Lower lobe of right lung (tissue), 2 donors: Measurements from ENCODE around the gene ZIK1. TPM values are rescaled to one million over a fixed set of nuclear protein-coding genes. Genes with fewer than 3 reads are reported as not detected.
A peak's percentile ranks its signal among the peaks of the same experiment; 100 is the strongest.

Source experiments
- ATAC-seq, 2 donors: fragments of 200-7000 bp; cut with Tn5 transposase; one replicate each; pipeline ENCODE4 v1.9.1; 2020 to 2022; ENCODE audit warnings: mild to moderate bottlenecking in 2 of 2, moderate library complexity in 2 of 2
- DNase-seq: peaks from one replicate; pipeline ENCODE4 v3.0.0-alpha.2; 2020
- H3K27ac ChIP-seq: fragments of 200-600 bp; one replicate; pipeline ENCODE4 v1.8.0; 2022
- H3K27me3 ChIP-seq: fragments of 200-600 bp; one replicate; pipeline ENCODE4 v1.8.0; 2022; ENCODE audit warnings: low read depth
- H3K36me3 ChIP-seq: fragments of 200-600 bp; one replicate; pipeline ENCODE4 v1.8.0; 2022; ENCODE audit warnings: mild to moderate bottlenecking
- H3K4me1 ChIP-seq: fragments of 200-600 bp; one replicate; pipeline ENCODE4 v1.8.0; 2022
- H3K4me3 ChIP-seq: fragments of 200-600 bp; one replicate; pipeline ENCODE4 v1.8.0; 2022; ENCODE audit warnings: mild to moderate bottlenecking
- H3K9me3 ChIP-seq: fragments of 200-600 bp; one replicate; pipeline ENCODE4 v1.8.0; 2022
- CTCF ChIP-seq: fragments of 200-600 bp; IDR thresholded peaks from one replicate; pipeline ENCODE4 v1.8.0; 2022; ENCODE audit warnings: antibody characterized with exemption, mild to moderate bottlenecking
- intact Hi-C: fragments of 100-400 bp; cut with DNase I; formaldehyde crosslinking; loops from one replicate; pipeline ENCODE4 v1.11.0; 2022
- long read RNA-seq: library from polyadenylated mRNA; unstranded; transcript quantifications from one replicate; pipeline ENCODE4 v2.0.0, GENCODE V29; 2021
- total RNA-seq: library from RNA; stranded (reverse); fragmentation: NEBNext Ultra II Directional; extraction: Animal tissue kit (Norgen Biotek cat#: 25700); gene quantifications from one replicate; pipeline ENCODE4 v1.2.1, GENCODE V29; 2021
- donor health status: DM: no; HTN: yes; CAD: no; lungs with severe emphysema.

ZIK1 gene
- 2.9 TPM for total RNA-seq
- long read RNA-seq, partial matches to known transcripts = 0 of 2 reads
- long read RNA-seq, other reads (novel, unspliced or antisense) = 2 of 2 reads

DNA sequence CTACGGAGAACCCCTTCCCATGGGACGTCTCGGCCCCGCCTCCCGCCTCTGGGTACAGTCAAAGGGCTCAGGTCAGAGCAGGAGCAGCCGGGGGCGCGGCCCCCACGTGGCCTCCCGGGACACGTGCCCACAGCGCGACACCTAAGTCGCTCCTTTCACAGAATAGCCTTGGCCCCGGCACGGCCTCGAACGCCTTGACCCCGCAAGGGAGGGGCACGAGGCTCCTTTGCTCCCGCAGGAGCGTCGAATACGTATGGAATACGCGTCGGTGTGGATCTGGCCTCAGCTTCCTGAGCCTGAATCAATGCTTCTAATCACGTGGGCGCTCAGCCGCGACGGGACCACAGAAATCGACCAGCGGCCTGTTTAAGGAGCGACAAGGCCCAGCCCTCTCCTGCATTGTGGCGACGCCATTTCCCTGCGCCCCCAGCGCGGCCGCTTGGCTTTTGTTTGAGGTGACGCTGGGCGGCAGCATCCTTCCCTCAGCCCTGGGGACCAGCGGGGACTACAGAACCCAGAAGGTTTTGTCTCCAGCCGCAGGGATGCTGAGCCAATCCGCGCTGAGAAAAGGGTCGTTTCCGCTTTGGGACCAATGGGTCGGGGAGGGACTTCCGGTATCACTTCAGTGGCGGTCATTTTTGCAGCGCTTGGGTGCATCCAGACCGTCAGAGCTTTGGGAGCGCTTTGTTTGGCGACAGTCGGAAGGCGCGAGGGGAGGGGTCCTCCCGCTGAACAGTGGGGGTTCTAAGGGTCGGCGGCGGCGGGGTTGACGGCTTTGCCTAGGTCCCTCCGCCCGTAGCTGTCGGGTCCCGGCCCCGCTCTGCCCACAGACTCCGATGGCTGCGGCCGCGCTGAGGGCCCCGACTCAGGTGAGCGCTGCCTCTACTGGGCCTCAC, at the start of gene ZIK1:
Gene ZIK1 (plus strand): TSS at position 625 of the 896 bp plus-strand sequence. CDS start 212 bp downstream, at position 837.
- Histone ChIP-seq H3K27ac (peak within 1 kb of the TSS; percentile 71), H3K27me3 (no peaks in the 10 kb centered on the region), H3K4me3 (peak within 1 kb of the TSS; percentile 76), H3K36me3 (peaks cover under 1% of the 10 kb centered on the region), H3K4me1 (peaks cover 22% of the 10 kb centered on the region), H3K9me3 (peaks cover 31% of the 10 kb centered on the region)
- intact Hi-C loops = no loop called here
- ATAC-seq (peak; percentile 90 to 96), DNase-seq (peak; percentile 88)
- TF ChIP-seq CTCF = peak; percentile 14

- intact Hi-C loops = no loop called here
- Histone ChIP-seq H3K36me3 (peaks cover 46% of the 10 kb centered on the region), H3K9me3 (peaks cover 100% of the 10 kb centered on the region), H3K4me3 (no peak overlapping the region), H3K27ac (no peak overlapping the region), H3K27me3 (no peaks in the 10 kb centered on the region), H3K4me1 (no peaks in the 10 kb centered on the region)
- no peak for DNase-seq
- TF ChIP-seq CTCF = no peak
- no peak for ATAC-seq
Measured at GRCh38 chr19:57537953-57538547, 45.9 kb upstream of the ZIK1 start.

DNA sequence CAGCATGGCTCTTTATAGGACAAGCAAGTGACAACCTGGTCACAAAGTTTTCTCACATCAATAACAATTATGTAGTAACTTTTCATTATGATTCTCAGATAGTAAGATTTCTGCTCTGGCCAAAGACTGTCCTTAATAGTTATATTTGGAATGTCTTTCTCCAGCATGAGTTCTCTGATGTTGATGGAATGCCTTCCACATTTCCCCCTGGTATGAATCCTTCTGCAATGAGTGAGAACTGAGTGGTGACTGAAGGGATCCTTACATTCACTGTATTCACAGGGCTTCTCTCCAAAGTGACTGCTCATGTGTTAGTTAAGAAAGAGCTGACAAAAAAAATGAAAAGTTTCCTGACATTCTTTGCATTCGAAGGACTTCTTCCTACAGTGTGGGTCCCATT, 37.4 kb upstream of the ZIK1 start:
- TF ChIP-seq CTCF = no peak
- DNase-seq (no peak), ATAC-seq (no peak)
- peaks cover 75% of the 10 kb centered on the region for H3K36me3 ChIP-seq
- intact Hi-C loops = no loop called here
- H3K27ac ChIP-seq = no peak overlapping the region
- H3K27me3 ChIP-seq = no peaks in the 10 kb centered on the region
- H3K4me3 ChIP-seq = no peak overlapping the region
- peaks cover 98% of the 10 kb centered on the region for H3K9me3 ChIP-seq
- H3K4me1 ChIP-seq = no peaks in the 10 kb centered on the region

- H3K27me3 ChIP-seq = no peaks in the 10 kb centered on the region
- no peak for TF ChIP-seq CTCF
- peaks cover 82% of the 10 kb centered on the region for H3K36me3 ChIP-seq
- H3K9me3 ChIP-seq = peaks cover 72% of the 10 kb centered on the region
- no peak overlapping the region for H3K27ac ChIP-seq
- DNase-seq (no peak), ATAC-seq (no peak)
- H3K4me1 ChIP-seq = no peaks in the 10 kb centered on the region
- intact Hi-C loops = no loop called here
- no peak overlapping the region for H3K4me3 ChIP-seq
Measured at GRCh38 chr19:57552432-57552831, 31.5 kb upstream of the ZIK1 start.

GRCh38 chr19:57557659-57558058, 26.3 kb upstream of the ZIK1 start:
- peaks cover 26% of the 10 kb centered on the region for H3K9me3 ChIP-seq

More at GRCh38 chr19:57557659-57558058, 26.3 kb upstream of the ZIK1 start:
- DNase-seq = no peak
- TF ChIP-seq CTCF = no peak
- Histone ChIP-seq H3K4me3 (no peak overlapping the region), H3K4me1 (peaks cover 21% of the 10 kb centered on the region), H3K27me3 (no peaks in the 10 kb centered on the region), H3K27ac (no peak overlapping the region), H3K36me3 (peaks cover 37% of the 10 kb centered on the region)
- no peak for ATAC-seq
- intact Hi-C loops = no loop called here
